HEK293T (cell line): ENCODE results near the gene SVIL.

Experiments
- BHLHE40 ChIP-seq: fragments of 450-650 bp; IDR thresholded peaks from 2 replicates; pipeline ENCODE4 v1.6.1; 2016; ENCODE audit warnings: mild to moderate bottlenecking, moderate library complexity, borderline replicate concordance
- LEF1 ChIP-seq: fragments of 450-650 bp; IDR thresholded peaks from 2 replicates; pipeline ENCODE4 v1.6.1; 2017; ENCODE audit warnings: mild to moderate bottlenecking, borderline replicate concordance
- SP1 ChIP-seq: fragments of 450-650 bp; IDR thresholded peaks from 2 replicates; pipeline ENCODE4 v1.6.1; 2017

GRCh38 chr10:29608062-29608461 lies 26.7 kb downstream of the SVIL start:
- TF ChIP-seq BHLHE40: no peak
- TF ChIP-seq LEF1: no peak
- no peak for TF ChIP-seq SP1
